GM12892 (cell line): ENCODE data around the gene USHBP1.

Experiments used
- POLR2A ChIP-seq: IDR thresholded peaks from 2 replicates; pipeline ENCODE4 v1.6.1; 2011; ENCODE audit warnings: low read depth, low read length, control low read depth
- POLR2AphosphoS5 ChIP-seq: IDR thresholded peaks from 2 replicates; pipeline ENCODE4 v1.6.1; 2011; ENCODE audit warnings: low read depth, low read length, control low read depth
- TAF1 ChIP-seq: IDR thresholded peaks from 2 replicates; pipeline ENCODE4 v1.6.1; 2011; ENCODE audit warnings: low read depth, mild to moderate bottlenecking, control low read depth, low read length, borderline replicate concordance

DNA sequence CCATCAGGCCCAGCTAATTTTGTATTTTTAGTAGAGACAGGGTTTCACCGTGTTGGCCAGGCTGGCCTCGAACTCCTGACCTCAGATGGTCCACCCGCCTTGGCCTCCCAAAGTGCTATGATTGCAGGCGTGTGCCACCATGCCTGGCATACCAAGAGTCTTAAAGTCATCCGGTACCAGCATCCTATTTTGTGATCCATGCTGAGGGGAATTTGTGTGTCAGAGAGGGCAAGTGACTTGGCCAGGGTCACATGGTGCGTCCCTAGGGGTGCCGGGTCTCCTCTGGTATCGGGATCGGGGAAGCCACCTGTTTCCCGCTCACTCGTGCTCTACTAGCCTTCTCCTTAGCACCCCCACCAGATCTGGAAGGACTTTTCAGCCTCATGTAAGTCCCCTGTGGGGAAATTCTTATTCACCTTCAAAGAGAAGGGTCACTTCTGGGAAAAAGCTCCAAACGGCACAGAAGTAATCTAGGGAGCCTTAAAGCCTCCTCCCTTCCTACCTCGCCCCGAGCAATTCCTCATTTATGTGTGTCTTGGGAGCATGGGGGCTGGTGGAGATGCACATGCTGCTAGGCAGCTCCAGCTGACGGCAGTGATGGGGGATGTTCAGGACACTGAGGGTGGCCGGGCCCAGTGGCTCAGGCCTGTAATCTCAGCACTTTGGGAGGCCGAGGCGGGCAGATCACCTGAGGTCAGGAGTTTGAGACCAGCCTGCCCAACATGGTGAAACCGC lies 11.1 kb upstream of the USHBP1 start:
- no peak for TF ChIP-seq POLR2A
- no peak for TF ChIP-seq POLR2AphosphoS5
- no peak for TF ChIP-seq TAF1
